ENCODE data around the gene MDM2. TPM values are rescaled to one million over a fixed set of nuclear protein-coding genes. Genes with fewer than 3 reads are reported as not detected.

MDM2 gene
- total RNA-seq, 2 experiments from 2014 or later = 143 to 318 TPM

GRCh38 chr12:68793975-68794652 is 13.9 kb upstream of the MDM2 start:
- H3K79me2 ChIP-seq (ENCODE audit: insufficient read depth, low read depth, low read length) = no peaks in the 10 kb centered on the region
- BruUV-seq (replicated peaks) = no TSS peak
- POLR2A ChIA-PET = interaction anchor here (0.6 to 4.8 kb wide), 8 partner anchors 8 to 48 kb away, joined by 3 to 28 read pairs (median 6); partner anchors contain the start of gene MDM2
- no peaks in the 10 kb centered on the region for H4K20me1 ChIP-seq (ENCODE audit: insufficient read depth, low read length)
- DNase-seq (ENCODE audit: low spot score) = no peak
- peak overlapping the region; percentile 19; the same call in 1 of the 2 replicates for H2AFZ ChIP-seq (ENCODE audit: low read length)
- TF ChIP-seq CTCF (conservative IDR thresholded peaks at IDR 0.05; ENCODE audit: low read length) (no peak), EZH2phosphoT487 (IDR thresholded peaks at IDR 0.05; ENCODE audit: borderline replicate concordance, low read depth, low read length) (no peak)
- H3K4me3 ChIP-seq (ENCODE audit: low read depth, low read length, poor library complexity, severe bottlenecking) = no peak overlapping the region
- H3K9me3 ChIP-seq (ENCODE audit: low read length) = no peaks in the 10 kb centered on the region
- peak overlapping the region; percentile 43 for H3K4me2 ChIP-seq (ENCODE audit: low read length)
- CTCF ChIA-PET (ENCODE audit: unreplicated experiment) = interaction anchor here (0.7 kb wide), 1 partner anchor 20 kb away, joined by 3 read pairs; no protein-coding TSS in a partner anchor
- peaks cover 55% of the 10 kb centered on the region for H3K4me1 ChIP-seq (ENCODE audit: insufficient read depth, low read length, poor library complexity, severe bottlenecking)
- no peaks in the 10 kb centered on the region for H3K9me2 ChIP-seq (ENCODE audit: insufficient read depth, low read length)
- H3K27ac ChIP-seq (ENCODE audit: low read depth, low read length, poor library complexity, severe bottlenecking) = peak overlapping the region; percentile 76
- intact Hi-C loops (cut with micrococcal nuclease; ENCODE audit: unreplicated experiment) = no loop called here
- H3K36me3 ChIP-seq (ENCODE audit: insufficient read depth, low read length) = peaks cover 4% of the 10 kb centered on the region; the same call in 1 of the 2 replicates

GRCh38 chr12:68794653-68795251 is 13.2 kb upstream of the MDM2 start:
- Histone ChIP-seq H3K9me2 (ENCODE audit: insufficient read depth, low read length) (no peaks in the 10 kb centered on the region), H4K20me1 (ENCODE audit: insufficient read depth, low read length) (no peaks in the 10 kb centered on the region), H3K4me2 (ENCODE audit: low read length) (peak overlapping the region; percentile 43; the same call in 1 of the 2 replicates), H3K4me3 (ENCODE audit: low read depth, low read length, poor library complexity, severe bottlenecking) (no peak overlapping the region), H3K36me3 (ENCODE audit: insufficient read depth, low read length) (peaks cover 4% of the 10 kb centered on the region; the same call in 1 of the 2 replicates), H3K79me2 (ENCODE audit: insufficient read depth, low read depth, low read length) (no peaks in the 10 kb centered on the region), H3K4me1 (ENCODE audit: insufficient read depth, low read length, poor library complexity, severe bottlenecking) (peaks cover 50% of the 10 kb centered on the region), H3K9me3 (ENCODE audit: low read length) (no peaks in the 10 kb centered on the region), H3K27ac (ENCODE audit: low read depth, low read length, poor library complexity, severe bottlenecking) (peak overlapping the region; percentile 76), H2AFZ (ENCODE audit: low read length) (no peak overlapping the region)
- intact Hi-C loops (cut with micrococcal nuclease; ENCODE audit: unreplicated experiment) = no loop called here
- ChIA-PET POLR2A (interaction anchor here (0.6 to 4.8 kb wide), 8 partner anchors 9 to 20 kb away, joined by 3 to 28 read pairs (median 8); partner anchors contain the start of gene MDM2), CTCF (ENCODE audit: unreplicated experiment) (no interaction called here)
- no TSS peak for BruUV-seq (replicated peaks)
- no peak for DNase-seq (ENCODE audit: low spot score)
- TF ChIP-seq EZH2phosphoT487 (IDR thresholded peaks at IDR 0.05; ENCODE audit: borderline replicate concordance, low read depth, low read length) (no peak), CTCF (conservative IDR thresholded peaks at IDR 0.05; ENCODE audit: low read length) (no peak)

Data from OCI-LY7 (cell line).